Measurements from ENCODE around the gene MYBBP1A.

Gene MYBBP1A

GRCh38 chr17:4585638-4585994, 30.4 kb upstream of the MYBBP1A start:
- ATAC-seq: no peak
- no peak for TF ChIP-seq ZFP3 (CRISPR knock-in tag; IDR thresholded peaks at IDR 0.05)
- TF ChIP-seq GLIS3 (CRISPR knock-in tag; IDR thresholded peaks at IDR 0.05): no peak
- TF ChIP-seq, protein P1, sequence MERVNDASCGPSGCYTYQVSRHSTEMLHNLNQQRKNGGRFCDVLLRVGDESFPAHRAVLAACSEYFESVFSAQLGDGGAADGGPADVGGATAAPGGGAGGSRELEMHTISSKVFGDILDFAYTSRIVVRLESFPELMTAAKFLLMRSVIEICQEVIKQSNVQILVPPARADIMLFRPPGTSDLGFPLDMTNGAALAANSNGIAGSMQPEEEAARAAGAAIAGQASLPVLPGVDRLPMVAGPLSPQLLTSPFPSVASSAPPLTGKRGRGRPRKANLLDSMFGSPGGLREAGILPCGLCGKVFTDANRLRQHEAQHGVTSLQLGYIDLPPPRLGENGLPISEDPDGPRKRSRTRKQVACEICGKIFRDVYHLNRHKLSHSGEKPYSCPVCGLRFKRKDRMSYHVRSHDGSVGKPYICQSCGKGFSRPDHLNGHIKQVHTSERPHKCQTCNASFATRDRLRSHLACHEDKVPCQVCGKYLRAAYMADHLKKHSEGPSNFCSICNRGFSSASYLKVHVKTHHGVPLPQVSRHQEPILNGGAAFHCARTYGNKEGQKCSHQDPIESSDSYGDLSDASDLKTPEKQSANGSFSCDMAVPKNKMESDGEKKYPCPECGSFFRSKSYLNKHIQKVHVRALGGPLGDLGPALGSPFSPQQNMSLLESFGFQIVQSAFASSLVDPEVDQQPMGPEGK (CRISPR knock-in tag; IDR thresholded peaks at IDR 0.05; ENCODE audit: borderline replicate concordance): no peak
- TF ChIP-seq BACH2 (CRISPR knock-in tag; IDR thresholded peaks at IDR 0.05; ENCODE audit: borderline replicate concordance): no peak
- TF ChIP-seq SNAI2 (CRISPR knock-in tag; IDR thresholded peaks at IDR 0.05): no peak
- TF ChIP-seq ARNTL (CRISPR knock-in tag; IDR thresholded peaks at IDR 0.05; ENCODE audit: borderline replicate concordance, low read depth): no peak
- no peak for TF ChIP-seq ZNF565 (CRISPR knock-in tag; conservative IDR thresholded peaks at IDR 0.05; ENCODE audit: low read depth)
- TF ChIP-seq, protein P2, sequence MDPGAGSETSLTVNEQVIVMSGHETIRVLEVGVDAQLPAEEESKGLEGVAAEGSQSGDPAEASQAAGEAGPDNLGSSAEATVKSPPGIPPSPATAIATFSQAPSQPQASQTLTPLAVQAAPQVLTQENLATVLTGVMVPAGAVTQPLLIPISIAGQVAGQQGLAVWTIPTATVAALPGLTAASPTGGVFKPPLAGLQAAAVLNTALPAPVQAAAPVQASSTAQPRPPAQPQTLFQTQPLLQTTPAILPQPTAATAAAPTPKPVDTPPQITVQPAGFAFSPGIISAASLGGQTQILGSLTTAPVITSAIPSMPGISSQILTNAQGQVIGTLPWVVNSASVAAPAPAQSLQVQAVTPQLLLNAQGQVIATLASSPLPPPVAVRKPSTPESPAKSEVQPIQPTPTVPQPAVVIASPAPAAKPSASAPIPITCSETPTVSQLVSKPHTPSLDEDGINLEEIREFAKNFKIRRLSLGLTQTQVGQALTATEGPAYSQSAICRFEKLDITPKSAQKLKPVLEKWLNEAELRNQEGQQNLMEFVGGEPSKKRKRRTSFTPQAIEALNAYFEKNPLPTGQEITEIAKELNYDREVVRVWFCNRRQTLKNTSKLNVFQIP (CRISPR knock-in tag; IDR thresholded peaks at IDR 0.05; ENCODE audit: borderline replicate concordance, low read depth): no peak

DNA sequence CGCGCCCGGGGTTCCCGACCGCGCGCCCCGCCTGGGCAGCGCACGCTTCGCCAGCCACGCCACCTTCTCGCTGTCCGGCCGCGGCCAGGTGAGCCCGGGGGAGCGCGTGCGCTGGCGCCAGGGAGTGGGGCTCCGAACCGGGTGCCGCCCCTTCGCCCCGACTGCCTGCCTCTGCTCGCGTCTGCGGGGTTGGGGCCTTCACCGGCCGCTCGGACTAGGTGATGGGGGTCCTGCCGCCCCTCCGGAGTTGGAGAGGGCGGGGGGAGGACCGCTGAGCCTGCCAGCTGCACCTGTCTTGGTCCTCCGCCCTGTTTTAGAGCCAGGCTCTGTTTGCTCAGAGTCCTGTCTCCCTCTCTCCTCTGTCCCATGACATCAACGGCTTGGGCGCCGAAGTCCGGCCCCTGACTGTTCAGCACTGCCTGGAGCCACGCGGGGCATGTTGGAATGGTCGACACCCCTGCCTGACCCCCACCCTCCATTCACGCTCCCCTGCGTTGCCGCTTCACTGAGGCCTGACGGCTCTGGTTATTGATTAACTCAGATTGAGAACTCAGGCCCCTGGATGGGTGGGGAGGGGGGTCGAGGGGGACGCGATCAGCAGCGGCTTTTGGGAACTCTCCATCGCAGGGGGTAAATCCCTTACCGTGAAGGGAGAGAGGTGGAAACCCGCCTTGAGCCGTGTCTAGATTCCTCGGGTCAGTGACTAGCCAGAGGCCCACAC, 29.9 kb upstream of the MYBBP1A start:
- no peak for TF ChIP-seq ZNF8 (CRISPR knock-in tag; IDR thresholded peaks at IDR 0.05)
- TF ChIP-seq GLIS3 (CRISPR knock-in tag; IDR thresholded peaks at IDR 0.05): no peak
- TF ChIP-seq, protein P2 (CRISPR knock-in tag; IDR thresholded peaks at IDR 0.05; ENCODE audit: borderline replicate concordance, low read depth): no peak
- no peak for TF ChIP-seq ARNTL (CRISPR knock-in tag; IDR thresholded peaks at IDR 0.05; ENCODE audit: borderline replicate concordance, low read depth)
- no peak for TF ChIP-seq PPARA (CRISPR knock-in tag; IDR thresholded peaks at IDR 0.05; ENCODE audit: borderline replicate concordance)
- TF ChIP-seq RARB (CRISPR knock-in tag; IDR thresholded peaks at IDR 0.05): no peak
- no peak for TF ChIP-seq ZC3H10 (CRISPR knock-in tag; IDR thresholded peaks at IDR 0.05)
- TF ChIP-seq TCF4 (CRISPR knock-in tag; IDR thresholded peaks at IDR 0.05; ENCODE audit: borderline replicate concordance): no peak
- TF ChIP-seq ZNF565 (CRISPR knock-in tag; conservative IDR thresholded peaks at IDR 0.05; ENCODE audit: low read depth): no peak
- no peak for ATAC-seq

GRCh38 chr17:4584101-4584916, 29.1 kb upstream of the MYBBP1A start, which contains the start of gene SMTNL2:
SMTNL2 (plus strand) TSS chr17:4584529; CDS start chr17:4584606, 77 bp downstream.
- TF ChIP-seq ZFP30 (CRISPR knock-in tag; IDR thresholded peaks at IDR 0.05) (no peak), CSDC2 (CRISPR knock-in tag; IDR thresholded peaks at IDR 0.05) (no peak), ZNF8 (CRISPR knock-in tag; IDR thresholded peaks at IDR 0.05) (no peak), TOX (CRISPR knock-in tag; IDR thresholded peaks at IDR 0.05; ENCODE audit: borderline replicate concordance) (no peak), ZNF70 (CRISPR knock-in tag; IDR thresholded peaks at IDR 0.05) (no peak), TSHZ2 (CRISPR knock-in tag; IDR thresholded peaks at IDR 0.05) (no peak), ARNTL (CRISPR knock-in tag; IDR thresholded peaks at IDR 0.05; ENCODE audit: borderline replicate concordance, low read depth) (no peak), RARB (CRISPR knock-in tag; IDR thresholded peaks at IDR 0.05) (no peak), ZFP3 (CRISPR knock-in tag; IDR thresholded peaks at IDR 0.05) (no peak), CREB5 (CRISPR knock-in tag; IDR thresholded peaks at IDR 0.05; ENCODE audit: low read depth) (no peak), OSR1 (CRISPR knock-in tag; IDR thresholded peaks at IDR 0.05) (no peak), TCF4 (CRISPR knock-in tag; IDR thresholded peaks at IDR 0.05; ENCODE audit: borderline replicate concordance) (no peak)
- TF ChIP-seq, protein P2 (CRISPR knock-in tag; IDR thresholded peaks at IDR 0.05; ENCODE audit: borderline replicate concordance, low read depth): no peak

More at GRCh38 chr17:4584101-4584916, 29.1 kb upstream of the MYBBP1A start, which contains the start of gene SMTNL2:
- peak; percentile 7; the same call in 2 of the 3 replicates for ATAC-seq
